Ovary (tissue), 3 donors: ENCODE results near the gene TGFB1.

Experiments
- CTCF ChIP-seq, 3 donors: fragments of 450-650 bp in 2 of 3; fragments of 200-600 bp in 1 of 3; IDR thresholded peaks; one replicate each; pipeline versions ENCODE4 v1.5.1 to v1.8.0; 2016 to 2022; ENCODE audit warnings: antibody characterized with exemption in 3 of 3, mild to moderate bottlenecking in 1 of 3
- EP300 ChIP-seq: sonication (generic); formaldehyde crosslinking; IDR thresholded peaks from one replicate; pipeline ENCODE4 v1.6.1; 2017; ENCODE audit warnings: antibody characterized with exemption
- POLR2A ChIP-seq: fragments of 450-650 bp; IDR thresholded peaks from one replicate; pipeline ENCODE4 v1.6.1; 2017; ENCODE audit warnings: antibody characterized with exemption, mild to moderate bottlenecking, moderate library complexity
- donor health status: DM: no; HTN: no; CAD: no.

GRCh38 chr19:41399091-41399490 is 45.4 kb upstream of the TGFB1 start:
- no peak for TF ChIP-seq CTCF (IDR thresholded peaks at IDR 0.05)
- no peak for TF ChIP-seq POLR2A
- no peak for TF ChIP-seq EP300
